CD4-positive, alpha-beta T cell (primary cell): Measurements from ENCODE around the gene MAD2L1. TPM values are rescaled to one million over a fixed set of nuclear protein-coding genes. Genes with fewer than 3 reads are reported as not detected.

Experiments used
- ATAC-seq: fragments of 200-7000 bp; cut with Tn5 transposase; one replicate; pipeline ENCODE4 v1.10.0; 2022; ENCODE audit warnings: mild to moderate bottlenecking; ENCODE audit not compliant: poor library complexity
- CTCF ChIA-PET: fragments of 350-600 bp; sonication (Branson Sonifier 250); formaldehyde crosslinking; loops from one replicate; lab custom pipeline; 2021; ENCODE audit warnings: antibody characterized with exemption, inconsistent platforms; lab: Charles Lee
- POLR2A ChIA-PET: fragments of 350-600 bp; sonication (Branson Sonifier 250); formaldehyde crosslinking; loops from one replicate; lab custom pipeline; 2021; ENCODE audit warnings: antibody characterized with exemption, inconsistent platforms; lab: Charles Lee
- DNase-seq, 14 experiments: peaks; one replicate each; pipeline ENCODE4 v3.0.0-alpha.2; 2013 to 2020; ENCODE audit warnings: mixed read lengths in 2 of 14
- H3K27ac ChIP-seq, 2 donors: one replicate each; pipeline versions ENCODE4 v1.5.1 to v1.7.0; 2013; ENCODE audit warnings: low read length in 2 of 2, low read depth in 1 of 2, mild to moderate bottlenecking in 1 of 2
- H3K27me3 ChIP-seq, 2 experiments: 1 replicate in 1 of 2; 2 replicates in 1 of 2; pipeline versions ENCODE4 v1.6.1 to v1.7.0; 2013; ENCODE audit warnings: low read length in 2 of 2, control low read depth in 1 of 2, mild to moderate bottlenecking in 1 of 2, moderate library complexity in 1 of 2; ENCODE audit not compliant: insufficient read depth in 2 of 2, control insufficient read depth in 1 of 2
- H3K36me3 ChIP-seq: one replicate; pipeline ENCODE4 v1.6.1; 2013; ENCODE audit warnings: low read length, control low read depth; ENCODE audit not compliant: insufficient read depth
- H3K4me1 ChIP-seq: one replicate; pipeline ENCODE4 v1.6.1; 2013; ENCODE audit warnings: low read length, control low read depth; ENCODE audit not compliant: insufficient read depth
- H3K4me3 ChIP-seq: one replicate; pipeline ENCODE4 v1.5.1; 2013; ENCODE audit warnings: mild to moderate bottlenecking, low read length, moderate library complexity
- H3K9me3 ChIP-seq, 2 experiments: 1 replicate in 1 of 2; 2 replicates in 1 of 2; pipeline versions ENCODE4 v1.6.1 to v1.7.0; 2013; ENCODE audit warnings: low read length in 2 of 2, mild to moderate bottlenecking in 2 of 2, control low read depth in 1 of 2, moderate library complexity in 1 of 2; ENCODE audit not compliant: control insufficient read depth in 1 of 2, insufficient read depth in 1 of 2
- H3K27ac Mint-ChIP-seq: one replicate; pipeline ENCODE4 v1.8.0; 2020; ENCODE audit warnings: mixed read lengths
- H3K27me3 Mint-ChIP-seq: one replicate; pipeline ENCODE4 v1.8.0; 2021; ENCODE audit warnings: mixed read lengths
- H3K36me3 Mint-ChIP-seq: one replicate; pipeline ENCODE4 v1.8.0; 2021; ENCODE audit warnings: low read depth, mixed read lengths
- H3K4me1 Mint-ChIP-seq: one replicate; pipeline ENCODE4 v1.8.0; 2021; ENCODE audit warnings: low read depth, mixed read lengths
- H3K4me3 Mint-ChIP-seq: one replicate; pipeline ENCODE4 v1.8.0; 2020; ENCODE audit warnings: mild to moderate bottlenecking, mixed read lengths
- H3K9me3 Mint-ChIP-seq: one replicate; pipeline ENCODE4 v1.8.0; 2020; ENCODE audit warnings: mixed read lengths
- CTCF ChIP-seq: fragments of 200-600 bp; IDR thresholded peaks from one replicate; pipeline ENCODE4 v1.8.0; 2022; ENCODE audit warnings: antibody characterized with exemption, mild to moderate bottlenecking
- intact Hi-C, 2 experiments: fragments of 100-400 bp; cut with DNase I in 1 of 2; cut with micrococcal nuclease in 1 of 2; formaldehyde crosslinking; loops; one replicate each; pipeline versions ENCODE4 v1.15.1 to v1.9.0; 2023 to 2025; cut with DNase I, micrococcal nuclease
- total RNA-seq, 174 experiments: library from RNA in 2 of 174; stranded (reverse) in 2 of 174; gene quantifications; one replicate each; pipeline ENCODE4 v1.2.3 and lab custom pipeline; 2021 to 2026

Gene MAD2L1
- total RNA-seq, 2 experiments from 2014 or later = 4.6 to 5.6 TPM

DNA sequence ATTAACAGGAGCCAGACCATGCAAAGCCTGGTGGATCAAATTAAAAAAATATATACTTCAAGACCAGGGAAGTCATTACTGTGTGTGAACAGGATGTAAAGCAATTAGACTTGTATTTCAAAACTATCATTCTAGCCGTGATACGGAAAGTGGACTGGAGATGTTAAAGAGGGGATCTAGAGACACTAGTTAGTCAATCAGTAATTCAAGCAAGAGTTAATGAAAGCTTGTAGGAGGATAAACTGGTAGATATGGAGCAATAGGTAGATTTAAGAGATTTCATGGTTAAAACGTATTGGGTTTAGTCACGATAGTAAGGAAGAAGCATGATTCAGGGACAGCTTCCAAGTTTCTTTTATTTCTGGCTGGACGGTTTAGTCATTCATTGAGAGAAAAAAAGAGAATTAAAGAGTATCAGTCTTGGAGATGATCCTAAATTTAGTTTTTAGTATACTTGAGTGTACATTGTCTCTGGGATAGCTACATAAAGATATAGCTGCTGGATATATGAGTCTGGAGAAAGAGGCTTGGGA lies 3.9 kb downstream of the MAD2L1 start:
- ChIA-PET POLR2A (interaction anchor here (0.7 kb wide), 1 partner anchor 434 kb away, joined by 3 read pairs; the partner anchor contains the start of gene PDE5A), CTCF (no interaction called here)
- Histone ChIP-seq H3K9me3 (no peaks in the 10 kb centered on the region), H3K36me3 (peaks cover 5% of the 10 kb centered on the region), H3K27me3 (no peaks in the 10 kb centered on the region), H3K4me3 (no peak overlapping the region), H3K27ac (no peak overlapping the region), H3K4me1 (peaks cover 7% of the 10 kb centered on the region)
- Mint-ChIP-seq H3K36me3 (peaks cover 33% of the 10 kb centered on the region), H3K27me3 (no peaks in the 10 kb centered on the region), H3K27ac (peak overlapping the region; percentile 58), H3K4me1 (peaks cover 50% of the 10 kb centered on the region), H3K4me3 (peak overlapping the region; percentile 20), H3K9me3 (no peaks in the 10 kb centered on the region)
- no peak for TF ChIP-seq CTCF
- intact Hi-C loops = loop anchor here in 1 of 2 experiments (5.0 kb wide), 2 partner anchors 840 to 1225 kb away; partner anchors contain the start of gene SEC24D
- no peak for DNase-seq
- no peak for ATAC-seq

GRCh38 chr4:120059036-120059435 lies 7.6 kb downstream of the MAD2L1 start:
- DNase-seq (no peak), ATAC-seq (no peak)
- ChIA-PET POLR2A (no interaction called here), CTCF (no interaction called here)
- Mint-ChIP-seq H3K9me3 (no peaks in the 10 kb centered on the region), H3K4me3 (no peak overlapping the region), H3K27ac (no peak overlapping the region), H3K27me3 (no peaks in the 10 kb centered on the region), H3K4me1 (peaks cover 19% of the 10 kb centered on the region), H3K36me3 (peaks cover 24% of the 10 kb centered on the region)
- peaks cover 5% of the 10 kb centered on the region for H3K36me3 ChIP-seq
- TF ChIP-seq CTCF = no peak
- no peaks in the 10 kb centered on the region for H3K9me3 ChIP-seq
- H3K27ac ChIP-seq = no peak overlapping the region
- H3K4me3 ChIP-seq = no peak overlapping the region
- intact Hi-C loops = loop anchor here in 1 of 2 experiments (10.0 kb wide), 1 partner anchor 434 kb away; the partner anchor contains the start of gene PDE5A
- H3K27me3 ChIP-seq = no peaks in the 10 kb centered on the region
- no peaks in the 10 kb centered on the region for H3K4me1 ChIP-seq

DNA sequence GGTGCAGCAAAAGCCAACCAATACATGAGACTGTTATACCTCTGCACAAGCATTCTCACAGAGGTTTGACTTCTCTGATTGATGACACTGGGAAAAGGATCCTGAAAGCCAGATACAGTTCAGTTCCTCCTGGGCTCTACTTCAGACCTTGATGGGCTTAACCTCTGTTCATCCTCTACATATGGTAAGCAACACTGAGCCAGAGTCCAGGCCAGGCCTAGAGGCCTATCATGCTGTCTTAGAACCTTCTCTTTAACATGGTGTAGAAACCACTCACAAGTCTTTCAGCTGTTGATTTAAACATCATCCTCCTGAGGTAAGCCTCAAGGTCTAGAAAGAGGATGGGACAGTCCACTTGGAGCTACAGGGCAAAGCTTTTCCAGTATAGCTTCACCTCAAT lies 9.2 kb downstream of the MAD2L1 start:
- TF ChIP-seq CTCF = no peak
- POLR2A ChIA-PET = no interaction called here
- Histone ChIP-seq H3K4me3 (no peak overlapping the region), H3K27me3 (no peaks in the 10 kb centered on the region), H3K9me3 (no peaks in the 10 kb centered on the region), H3K36me3 (peaks cover 5% of the 10 kb centered on the region), H3K4me1 (no peaks in the 10 kb centered on the region), H3K27ac (no peak overlapping the region)
- DNase-seq = no peak
- Mint-ChIP-seq H3K9me3 (no peaks in the 10 kb centered on the region), H3K4me3 (no peak overlapping the region), H3K4me1 (peaks cover 6% of the 10 kb centered on the region), H3K36me3 (peaks cover 24% of the 10 kb centered on the region), H3K27me3 (no peaks in the 10 kb centered on the region), H3K27ac (no peak overlapping the region)
- no peak for ATAC-seq
- CTCF ChIA-PET = no interaction called here
- intact Hi-C loops = loop anchor here in 1 of 2 experiments (10.0 kb wide), 1 partner anchor 433 kb away; the partner anchor contains the start of gene PDE5A
